Left cardiac atrium (tissue), 4 donors: Measurements from ENCODE around the gene SUPT3H. TPM values are rescaled to one million over a fixed set of nuclear protein-coding genes. Genes with fewer than 3 reads are reported as not detected.
"Not testable (repeated sequence)": the region's sequence is repeated elsewhere in the genome, so short reads cannot be mapped to it uniquely, and the experiment has no call there.

ENCODE experiments used
- ATAC-seq, 2 donors: fragments of 200-7000 bp; cut with Tn5 transposase; one replicate each; pipeline ENCODE4 v1.9.1; 2020; ENCODE audit warnings: mild to moderate bottlenecking in 2 of 2, moderate library complexity in 2 of 2
- DNase-seq: peaks from one replicate; pipeline ENCODE4 v3.0.0-alpha.2; 2020
- intact Hi-C, 2 donors: fragments of 100-400 bp; cut with DNase I; formaldehyde crosslinking; loops; one replicate each; pipeline versions ENCODE4 v1.14.1 to v1.15.1; 2022 to 2023
- total RNA-seq, 2 donors: library from RNA; stranded (reverse); fragmentation: NEBNext Ultra II Directional; extraction: Animal tissue kit (Norgen Biotek cat#: 25700); gene quantifications; one replicate each; pipeline ENCODE4 v1.2.1, GENCODE V29; 2021
- donor health status: DM: no; HTN: yes; CAD: no.
- donor health status: DM: no; HTN: yes; CAD: no; lungs with severe emphysema.
- donor health status: DM: yes; HTN: yes; CAD: no.
- donor health status: Dilated cardiomyopathy.

The SUPT3H gene
- total RNA-seq, 2 donors from 2014 or later: 3.2 to 4.3 TPM

DNA sequence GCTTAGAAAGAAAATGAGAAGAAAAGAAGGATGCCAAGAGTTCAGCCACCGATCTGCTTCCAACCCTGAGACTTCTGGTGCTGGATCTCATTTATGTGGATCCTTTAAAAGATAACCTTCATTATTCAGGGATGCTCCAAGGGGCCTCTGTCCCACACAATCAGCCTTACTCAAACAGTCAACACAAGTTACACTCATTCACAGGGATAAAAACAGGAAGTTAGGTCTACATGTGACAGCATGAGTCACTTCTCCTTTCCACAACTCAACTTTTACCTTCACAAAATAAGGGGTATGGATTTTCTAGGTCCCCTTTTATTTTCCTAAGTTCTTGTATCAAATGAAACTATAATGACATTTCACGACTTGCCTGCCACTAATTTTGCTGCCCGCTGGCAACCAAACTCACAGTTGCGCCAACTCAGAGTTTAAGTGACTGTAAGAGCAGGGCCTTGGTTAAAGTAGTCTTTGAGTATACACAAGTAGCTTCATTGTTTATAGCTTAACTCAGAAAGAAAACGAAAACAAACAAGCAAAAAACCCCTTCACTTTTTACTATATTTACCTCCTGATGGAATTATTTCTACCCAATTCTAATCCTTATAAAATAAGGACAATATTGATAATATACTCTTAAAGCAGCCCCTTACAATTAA is 328.4 kb downstream of the SUPT3H start:
- intact Hi-C loops: no loop called here
- DNase-seq: no peak
- no peak for ATAC-seq

DNA sequence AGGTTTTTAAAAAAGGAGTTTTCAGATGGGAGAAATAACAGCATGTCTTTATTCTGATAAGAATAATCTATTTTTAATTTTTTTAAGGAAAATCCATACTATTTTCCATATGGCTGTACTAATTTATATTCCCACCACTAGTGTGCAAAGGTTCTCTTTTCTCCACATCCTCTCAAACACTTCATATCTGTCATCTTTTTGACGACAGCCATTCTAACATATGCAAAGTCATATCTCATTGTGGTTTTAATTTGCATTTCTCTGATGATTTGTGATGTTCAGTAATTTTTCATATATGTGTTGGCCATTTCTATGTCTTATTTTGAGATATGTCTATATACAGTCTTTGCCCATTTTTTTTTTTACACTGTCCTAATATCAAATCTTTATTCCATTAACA is 330.2 kb downstream of the SUPT3H start:
- intact Hi-C loops: no loop called here
- ATAC-seq: no peak
- no peak for DNase-seq

DNA sequence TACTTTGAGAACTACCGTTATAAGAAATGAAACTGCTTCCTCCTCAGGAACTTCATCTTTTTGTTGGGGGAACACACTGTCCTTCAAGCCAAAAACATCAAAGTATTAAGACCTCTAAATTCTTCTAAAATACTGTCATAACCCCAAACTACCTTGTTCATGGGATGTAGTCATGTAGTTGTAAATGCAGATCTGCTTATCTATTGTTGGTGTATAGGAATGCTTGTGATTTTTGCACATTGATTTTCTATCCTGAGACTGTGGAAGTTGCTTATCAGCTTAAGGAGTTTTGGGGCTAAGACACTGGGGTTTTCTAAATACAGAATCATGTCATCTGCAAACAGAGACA is 332.5 kb downstream of the SUPT3H start:
- ATAC-seq: no peak
- intact Hi-C loops: no loop called here

DNA sequence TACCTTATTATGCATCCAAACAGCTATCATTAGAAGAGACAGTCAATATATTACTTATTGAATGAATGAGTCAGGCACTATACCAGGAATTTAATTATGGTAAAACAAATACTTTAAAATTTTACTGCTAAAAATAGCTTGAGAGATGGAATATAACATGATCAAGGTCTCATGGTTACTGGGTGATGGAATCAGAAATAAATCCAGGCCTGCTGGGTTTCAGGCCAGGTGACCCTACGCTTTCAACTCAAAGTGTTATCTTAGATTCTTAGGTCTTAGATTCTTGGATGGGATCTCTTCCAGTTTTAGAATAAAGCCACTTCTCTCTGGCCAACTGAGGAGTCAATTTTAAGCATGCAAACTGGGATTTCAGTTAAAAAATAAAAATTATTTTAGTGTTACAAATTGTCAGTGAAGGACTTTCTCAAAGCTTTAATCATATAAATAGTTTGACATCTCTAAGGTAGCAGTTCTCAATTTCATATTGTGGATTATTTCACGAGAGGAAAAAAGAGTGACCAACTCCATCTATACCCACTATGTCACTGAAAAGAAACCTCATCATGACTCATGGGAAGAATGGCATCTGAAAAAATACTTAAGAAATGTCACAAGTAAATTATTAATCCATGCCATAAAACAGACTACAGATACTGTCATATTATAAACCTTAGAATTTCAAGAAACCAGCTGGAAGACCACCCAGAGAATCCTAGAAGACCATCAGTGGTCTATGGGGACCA is 333.1 kb downstream of the SUPT3H start:
- ATAC-seq (no peak), DNase-seq (no peak)
- intact Hi-C loops: no loop called here

More for the DNA sequence above, 332.5 kb downstream of the SUPT3H start:
- DNase-seq: no peak

DNA sequence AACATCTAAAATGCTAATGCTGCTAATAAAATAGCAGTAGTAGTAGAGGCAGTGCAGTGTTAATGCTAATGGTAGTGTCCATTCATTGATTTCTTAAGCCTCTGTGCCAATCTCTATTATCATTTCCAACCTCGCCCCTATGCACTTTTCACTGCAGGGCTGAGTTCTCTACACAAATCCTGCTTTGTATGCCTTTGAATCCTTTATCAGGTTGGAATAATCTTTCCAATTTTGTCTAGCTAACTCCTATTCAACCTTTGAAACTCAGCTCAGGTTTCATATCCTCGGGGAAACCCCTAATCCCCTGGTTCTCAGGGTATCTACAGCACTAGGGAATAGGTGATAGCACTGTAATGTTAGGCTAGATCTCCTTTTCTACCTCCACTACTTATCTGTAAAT is 333.6 kb downstream of the SUPT3H start:
- DNase-seq: no peak
- no peak for ATAC-seq
- intact Hi-C loops: no loop called here

DNA sequence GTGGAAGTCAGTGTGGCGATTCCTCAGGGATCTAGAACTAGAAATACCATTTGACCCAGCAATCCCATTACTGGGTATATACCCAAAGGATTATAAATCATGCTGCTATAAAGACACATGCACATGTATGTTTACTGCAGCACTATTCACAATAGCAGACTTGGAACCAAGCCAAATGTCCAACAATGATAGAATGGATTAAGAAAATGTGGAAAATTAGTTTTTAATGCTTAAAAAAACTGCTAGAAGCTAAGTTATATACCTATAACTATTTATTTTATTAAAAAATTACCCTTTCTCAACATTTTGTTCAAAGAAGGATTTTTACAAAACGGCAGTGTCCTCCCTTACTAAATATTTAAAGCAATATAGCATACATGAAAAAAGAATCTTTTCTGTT is 335.1 kb downstream of the SUPT3H start:
- DNase-seq, ATAC-seq, intact Hi-C loops: not testable (repeated sequence)

DNA sequence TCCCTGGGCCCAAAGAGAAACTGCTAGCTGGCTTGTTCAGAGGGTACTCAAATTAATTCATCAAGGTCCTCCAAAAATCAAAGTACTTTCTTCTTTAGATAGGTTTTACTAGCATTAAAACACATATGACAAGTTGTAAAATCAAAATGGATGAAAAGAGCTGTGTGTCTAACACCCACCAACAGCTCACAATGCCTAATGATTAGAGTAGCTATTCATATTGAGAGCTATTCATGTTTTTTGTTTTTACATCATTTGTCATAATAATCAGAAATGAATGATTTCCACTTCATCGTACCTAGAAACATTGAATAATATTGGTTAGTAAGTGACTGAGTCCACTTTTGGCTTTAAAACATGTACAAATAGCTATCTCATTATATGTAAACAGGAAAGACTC is 339.5 kb downstream of the SUPT3H start:
- DNase-seq: no peak
- intact Hi-C loops: no loop called here

DNA sequence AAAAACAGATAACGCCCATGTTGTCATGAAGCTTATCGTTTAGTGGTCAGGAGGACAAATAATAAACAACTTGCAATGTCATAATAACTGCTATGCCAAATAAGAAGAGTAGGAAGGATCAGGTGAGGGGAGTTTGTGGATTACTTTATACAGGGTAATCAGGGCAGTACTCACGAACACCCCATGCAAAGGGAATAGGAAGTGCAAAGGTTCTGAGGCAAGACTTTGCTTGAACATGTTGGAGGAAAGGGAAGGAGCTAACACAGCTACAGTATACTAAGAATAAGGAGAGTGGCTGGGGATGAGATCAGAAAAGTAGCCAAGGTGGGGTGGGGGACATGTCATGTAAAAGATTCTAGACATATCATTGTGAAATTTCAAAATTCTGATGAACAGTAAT is 341.6 kb downstream of the SUPT3H start:
- ATAC-seq (no peak), DNase-seq (no peak)
- intact Hi-C loops: no loop called here

More for the DNA sequence above, 339.5 kb downstream of the SUPT3H start:
- no peak for ATAC-seq

DNA sequence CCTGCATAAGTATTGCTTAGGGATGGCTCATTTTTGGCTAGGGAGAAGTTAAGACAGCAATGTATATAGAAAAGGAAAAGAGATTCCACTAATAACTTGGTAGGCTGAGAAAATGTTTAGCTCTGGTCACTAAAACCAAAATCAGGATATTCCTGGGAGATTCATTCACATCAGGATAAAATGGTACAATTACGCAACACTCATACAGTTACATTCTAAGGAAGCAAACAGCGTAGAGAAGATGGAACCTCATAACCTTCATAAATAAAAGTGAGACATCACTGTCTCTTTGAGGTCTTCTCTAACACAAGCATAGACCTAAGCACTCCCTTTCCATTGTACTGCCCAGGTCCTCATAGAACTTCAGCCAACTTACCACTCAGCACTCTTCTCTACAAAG is 345.3 kb downstream of the SUPT3H start:
- intact Hi-C loops: no loop called here
- ATAC-seq (no peak), DNase-seq (no peak)

DNA sequence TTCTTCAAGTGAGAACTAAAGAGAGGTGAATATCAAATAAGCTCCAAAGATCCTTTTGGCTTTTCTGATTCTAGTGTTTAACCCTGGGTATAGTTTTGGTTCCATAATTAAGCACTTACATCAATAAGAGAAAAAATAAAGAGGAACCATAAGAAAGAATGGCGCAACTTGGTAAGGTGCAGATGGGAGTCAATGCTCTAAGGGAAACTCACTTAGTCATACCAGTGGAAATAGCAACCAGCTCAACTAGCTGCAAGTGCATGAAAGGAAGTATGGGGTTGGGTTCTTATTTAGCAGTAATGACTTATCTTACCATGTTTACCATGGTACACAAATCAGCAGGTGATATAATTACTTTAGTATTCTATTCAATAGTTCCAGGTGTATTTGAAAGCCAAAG is 346.1 kb downstream of the SUPT3H start:
- intact Hi-C loops: no loop called here
- no peak for DNase-seq
- peak in 1 of 2 donors; percentile 31 for ATAC-seq

DNA sequence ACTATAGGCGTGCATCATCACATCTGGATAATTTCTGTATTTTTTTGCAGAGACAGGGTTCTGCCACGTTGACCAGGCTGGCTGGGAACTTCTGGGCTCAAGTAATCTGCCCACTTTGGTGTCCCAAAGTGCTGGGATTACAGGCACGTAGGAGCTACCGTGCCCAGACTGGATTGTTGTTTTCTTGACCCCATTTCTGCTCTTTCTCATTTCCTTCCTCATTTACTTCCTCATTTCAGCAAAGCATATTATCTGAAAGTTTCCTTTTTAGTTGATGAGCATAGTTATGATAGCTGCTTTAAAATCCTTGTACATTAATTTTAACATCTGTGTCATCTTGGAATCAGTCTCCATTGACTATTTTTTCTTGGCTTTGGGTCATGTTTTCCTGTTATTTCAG is 350.6 kb downstream of the SUPT3H start:
- no peak for DNase-seq
- intact Hi-C loops: no loop called here
- ATAC-seq: no peak

DNA sequence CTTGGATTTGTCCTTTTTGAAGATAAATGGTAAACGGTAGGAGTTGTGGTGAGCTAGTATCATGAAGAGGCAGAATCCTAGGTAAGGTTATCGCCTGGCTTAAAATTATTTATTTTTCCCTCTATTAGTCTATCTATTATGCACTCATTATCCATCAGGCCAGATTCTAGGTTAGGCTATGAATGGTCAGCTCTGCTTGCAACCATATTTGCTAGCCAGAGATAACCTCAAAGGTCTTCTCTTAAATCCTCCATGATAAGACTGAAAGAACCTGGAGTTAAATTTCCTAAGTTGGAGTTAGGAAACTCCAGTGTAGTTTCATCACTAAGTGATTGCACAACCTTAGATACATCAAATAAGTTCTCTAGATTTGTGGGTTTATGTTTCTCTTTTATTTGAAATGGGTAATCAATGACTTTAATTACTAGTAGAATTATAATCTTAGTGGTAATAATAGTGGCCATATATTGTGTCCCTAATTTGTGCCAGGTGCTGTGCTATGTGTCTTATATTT is 351.7 kb downstream of the SUPT3H start:
- no peak for DNase-seq
- intact Hi-C loops: no loop called here
- ATAC-seq: no peak

DNA sequence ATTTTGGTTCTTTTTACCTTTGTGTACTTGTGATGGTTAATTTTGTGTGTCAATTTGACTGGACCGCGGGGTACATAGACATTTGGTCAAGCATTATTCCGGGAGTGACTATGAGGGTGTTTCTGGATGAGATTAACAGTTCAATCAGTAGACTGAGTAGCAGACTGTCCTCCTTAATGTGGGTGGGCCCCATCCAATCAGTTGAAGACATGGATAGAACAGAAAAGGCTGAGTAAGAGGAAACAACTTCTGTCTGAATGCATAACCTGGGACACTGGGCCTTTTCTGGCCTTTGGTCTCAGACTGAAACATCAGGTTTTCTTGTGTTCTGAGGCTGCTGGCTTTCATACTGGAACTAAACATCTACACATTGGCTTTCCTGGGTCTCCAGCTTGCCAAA is 353.1 kb downstream of the SUPT3H start:
- DNase-seq: no peak
- ATAC-seq: no peak
- intact Hi-C loops: no loop called here

DNA sequence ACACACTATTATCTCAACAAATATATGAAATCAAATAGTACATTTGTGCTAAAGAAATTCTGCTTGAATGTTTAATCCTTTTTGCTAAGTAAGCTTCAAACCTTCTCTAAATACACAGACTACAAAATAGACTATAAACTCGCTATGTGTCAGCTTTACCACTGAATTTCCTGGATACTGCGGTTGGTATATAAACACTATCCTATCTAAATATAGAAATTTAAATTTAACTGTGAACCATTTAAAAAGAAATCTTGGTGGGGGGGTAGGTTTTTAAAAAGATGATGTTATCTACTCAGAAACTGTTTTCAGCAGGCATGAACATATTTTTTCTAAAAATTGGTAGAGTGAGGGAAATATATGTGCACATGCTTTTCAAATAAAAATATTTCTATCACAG is 356.1 kb downstream of the SUPT3H start:
- intact Hi-C loops: no loop called here
- ATAC-seq: no peak
- no peak for DNase-seq

DNA sequence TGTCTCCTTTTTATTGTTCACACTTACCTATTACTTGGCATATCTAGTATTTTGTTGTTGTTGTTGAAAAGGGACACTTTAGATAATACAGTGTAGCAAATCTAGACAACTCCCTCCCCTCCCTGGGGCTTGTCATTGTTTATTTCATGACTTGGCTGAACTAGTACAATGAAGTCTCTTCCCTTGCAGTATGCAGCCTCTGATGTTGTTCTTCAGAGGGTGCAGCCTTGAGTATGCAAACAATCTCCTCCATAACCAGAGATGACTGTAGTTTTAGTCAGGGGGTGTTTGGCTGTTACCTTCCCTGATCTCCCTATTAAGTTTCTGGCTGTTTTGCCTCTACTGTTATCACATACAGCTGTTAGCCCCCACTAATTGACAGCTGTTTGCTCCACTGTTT is 365.0 kb downstream of the SUPT3H start:
- intact Hi-C loops: no loop called here
- ATAC-seq (no peak), DNase-seq (no peak)

DNA sequence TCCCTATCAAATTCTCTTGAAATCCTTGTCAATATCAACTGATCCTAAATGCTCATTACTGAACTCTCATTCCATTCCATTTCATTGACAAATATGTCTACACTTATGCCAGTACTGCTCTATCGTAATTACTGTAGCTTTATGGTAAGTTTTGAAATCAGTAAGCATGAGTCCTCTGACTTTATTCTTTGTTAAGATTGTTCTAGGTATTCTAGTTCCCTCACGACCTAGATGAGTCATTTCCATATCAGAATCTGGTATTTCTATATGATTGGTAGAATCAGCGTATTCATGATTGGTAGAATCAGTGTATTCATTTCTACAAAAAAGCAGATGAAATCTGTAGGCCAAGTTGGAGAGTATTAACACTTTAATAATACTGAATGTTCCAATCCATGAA is 368.2 kb downstream of the SUPT3H start:
- DNase-seq: no peak
- ATAC-seq: no peak
- intact Hi-C loops: no loop called here

DNA sequence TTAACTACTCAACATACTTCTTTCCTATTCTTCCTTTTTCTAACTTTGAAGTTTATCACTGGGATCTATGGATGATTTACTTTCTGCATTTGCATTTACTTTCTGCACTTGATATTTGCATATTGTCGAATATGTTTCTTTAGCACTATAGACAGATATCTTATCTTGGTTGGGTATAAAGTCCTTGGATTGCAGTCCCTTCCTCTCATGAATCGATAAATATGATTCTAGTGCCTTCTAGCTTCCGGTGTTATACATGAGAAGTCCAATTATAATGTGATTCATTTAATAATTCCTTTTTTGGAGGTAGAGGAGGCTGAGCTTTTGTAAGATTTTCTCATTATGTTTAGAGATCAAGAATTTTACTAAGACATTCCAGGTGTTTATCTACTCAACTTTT is 370.8 kb downstream of the SUPT3H start:
- ATAC-seq: no peak
- intact Hi-C loops: no loop called here
- no peak for DNase-seq

DNA sequence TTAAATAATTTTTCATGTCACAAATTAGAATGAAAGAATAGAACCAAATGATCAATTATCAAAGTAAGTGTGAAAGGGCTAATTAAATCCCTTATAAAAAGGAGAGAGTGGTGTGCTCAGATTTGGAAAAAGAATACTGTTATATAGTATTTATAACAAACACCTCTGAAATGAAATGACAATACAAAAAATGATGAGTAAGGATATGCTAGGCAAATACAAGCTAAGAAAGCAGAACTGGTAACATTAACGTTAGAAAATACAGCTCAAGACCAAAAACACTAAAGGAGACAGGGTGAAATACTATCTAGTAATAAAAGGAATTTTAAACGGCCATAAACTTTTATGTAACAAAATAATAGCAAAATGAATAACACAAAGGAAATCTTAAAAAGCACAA is 373.8 kb downstream of the SUPT3H start:
- no peak for DNase-seq
- intact Hi-C loops: no loop called here

DNA sequence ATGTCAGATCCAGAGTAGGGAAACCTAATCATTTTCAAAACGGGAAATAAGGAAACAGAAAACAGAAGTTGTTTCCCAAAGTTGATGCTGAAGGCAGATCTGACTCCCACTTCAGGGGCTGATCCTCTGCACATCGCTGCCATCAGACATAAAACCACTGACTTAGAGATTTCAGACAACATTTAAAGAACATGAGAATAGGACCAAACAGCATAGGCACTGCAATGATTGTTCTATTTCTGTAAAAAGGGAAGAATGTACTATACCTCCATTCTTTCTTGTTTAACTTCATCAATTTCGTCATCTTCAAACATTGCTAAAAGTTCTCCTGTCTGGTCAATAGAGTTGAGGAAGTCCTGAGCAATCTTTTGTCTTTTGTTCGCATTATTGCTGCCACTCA is 374.3 kb downstream of the SUPT3H start:
- peak in 1 of 2 donors; percentile 37 for ATAC-seq
- DNase-seq: no peak
- intact Hi-C loops: no loop called here

More for the DNA sequence above, 373.8 kb downstream of the SUPT3H start:
- ATAC-seq: no peak

DNA sequence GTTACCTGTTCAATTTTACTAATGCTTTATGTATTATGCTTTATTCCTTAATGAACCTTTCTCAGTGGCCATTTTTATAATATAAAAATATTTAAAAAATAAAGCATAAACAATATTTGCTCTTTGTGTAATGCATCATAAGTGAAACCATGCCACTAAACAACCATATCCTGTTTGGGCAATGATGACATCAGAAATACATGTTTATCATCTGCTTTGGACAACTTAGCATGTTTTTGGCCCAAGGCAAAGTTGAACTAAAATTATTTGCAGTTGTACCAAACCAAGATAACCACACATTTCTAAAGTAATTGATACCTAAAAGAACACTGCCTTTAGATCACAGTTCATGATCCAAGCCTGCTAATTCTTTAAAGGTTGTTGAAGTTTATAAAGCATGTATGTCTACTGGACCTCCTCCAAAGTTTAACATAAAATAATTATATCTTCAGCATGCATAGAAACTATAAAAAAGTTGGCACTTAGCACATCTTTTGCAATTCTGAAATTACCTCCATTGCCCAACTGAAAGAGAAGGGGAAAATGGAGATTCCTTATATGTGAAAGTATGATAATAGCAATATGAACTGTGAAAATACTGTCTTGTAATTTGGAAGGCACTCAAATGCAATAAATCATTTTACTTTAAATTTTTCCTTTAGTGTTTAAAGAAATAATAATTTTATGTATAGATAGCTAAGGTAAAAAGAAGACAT is 375.2 kb downstream of the SUPT3H start:
- DNase-seq: no peak
- intact Hi-C loops: no loop called here
- no peak for ATAC-seq
